Measurements from ENCODE around the gene MBD1.

GRCh38 chr18:50268022-50268747 is 13.1 kb downstream of the MBD1 start:
- peak; percentile 75 for TF ChIP-seq CTCF (conservative IDR thresholded peaks at IDR 0.05; ENCODE audit: low read depth, low read length)
- no peak for TF ChIP-seq EZH2 (IDR thresholded peaks at IDR 0.05; ENCODE audit: borderline replicate concordance, low read depth, low read length, poor library complexity, severe bottlenecking)

All from A673 (cell line).